NCI-H345 treated with DMSO at 0.1 percent for 48 hours (cell line): Measurements from ENCODE around the gene PNLDC1.
"Not testable (repeated sequence)": the region's sequence is repeated elsewhere in the genome, so short reads cannot be mapped to it uniquely, and the experiment has no call there.

Source experiments
- DNase-seq: peaks from one replicate; lab custom pipeline; 2025; ENCODE audit not compliant: unreplicated experiment; lab: John Stamatoyannopoulos, UW

PNLDC1 gene

DNA sequence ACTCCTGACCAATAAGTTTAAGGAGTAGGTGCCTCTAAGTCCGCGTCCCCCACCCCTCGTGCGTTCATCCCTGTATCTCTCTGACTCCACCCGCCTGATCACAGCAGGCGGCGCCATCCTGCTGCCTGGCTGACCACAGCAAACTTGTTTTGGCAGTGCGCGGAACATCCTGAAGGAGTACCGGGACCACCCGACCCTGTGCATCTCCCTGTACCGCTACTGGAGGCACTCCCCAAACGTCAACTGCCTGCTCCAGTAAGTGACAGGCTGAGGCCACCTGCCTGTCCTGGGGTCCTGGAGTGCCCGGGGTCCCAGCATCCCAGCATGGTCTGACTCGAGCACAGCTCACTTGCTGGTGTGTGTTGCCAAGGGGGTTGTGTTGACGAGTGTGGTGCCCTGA lies 19.0 kb downstream of the PNLDC1 start:
- DNase-seq = no peak

DNA sequence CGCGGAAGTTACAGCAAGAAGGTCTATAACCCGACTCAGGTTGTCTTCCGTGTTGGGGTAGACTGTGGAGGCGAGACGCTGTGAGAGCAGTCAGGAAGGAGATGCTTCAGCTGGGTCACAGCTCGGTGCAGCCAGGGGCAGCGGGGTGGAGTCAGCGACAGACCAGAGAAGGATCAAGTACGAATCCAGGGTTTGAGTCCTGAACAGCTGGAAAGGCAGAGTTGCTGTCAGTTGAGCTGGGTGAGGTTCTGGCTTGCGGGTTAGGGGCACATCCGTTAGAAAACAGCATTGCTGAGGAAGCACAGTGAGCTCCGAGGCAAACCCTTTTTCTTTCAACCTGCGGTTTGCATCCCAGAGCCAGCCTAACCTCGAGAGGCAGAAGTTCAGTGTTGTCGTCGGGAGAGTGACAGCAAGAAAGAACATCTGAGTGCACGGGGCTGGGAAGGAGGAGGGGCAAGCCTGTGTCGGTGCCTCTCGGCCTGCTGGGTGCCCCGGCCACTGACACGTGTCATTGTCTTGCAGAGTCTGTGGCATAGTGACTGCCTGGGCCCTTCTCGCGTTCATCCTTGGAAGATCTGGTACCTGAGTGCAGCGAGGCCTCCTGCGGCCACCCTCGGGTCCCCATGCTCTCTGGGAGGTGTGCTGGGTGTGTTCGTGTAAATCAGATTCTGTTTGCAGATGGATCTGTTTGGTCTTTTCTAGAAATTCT lies 20.0 kb downstream of the PNLDC1 start:
- DNase-seq = no peak

DNA sequence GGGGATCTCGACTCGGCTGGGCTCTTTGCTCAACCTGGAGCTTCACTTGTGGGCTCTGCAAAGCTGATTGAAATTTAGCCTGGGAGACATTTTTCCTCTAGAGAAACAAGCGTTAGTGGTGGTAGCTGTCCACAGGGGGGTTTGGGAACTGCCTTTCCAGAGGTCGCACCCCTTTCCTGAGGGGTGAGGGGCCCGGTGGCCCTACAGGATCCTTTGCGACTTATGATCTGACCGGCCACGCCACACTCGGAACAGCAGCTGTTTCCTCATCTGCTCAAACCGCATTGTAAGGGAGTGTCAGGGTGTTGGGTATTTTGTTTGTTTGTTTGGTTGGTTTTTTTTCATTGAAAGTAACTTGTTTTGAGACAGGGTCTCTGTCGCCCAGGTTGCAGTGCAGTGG lies 21.0 kb downstream of the PNLDC1 start:
- no peak for DNase-seq

DNA sequence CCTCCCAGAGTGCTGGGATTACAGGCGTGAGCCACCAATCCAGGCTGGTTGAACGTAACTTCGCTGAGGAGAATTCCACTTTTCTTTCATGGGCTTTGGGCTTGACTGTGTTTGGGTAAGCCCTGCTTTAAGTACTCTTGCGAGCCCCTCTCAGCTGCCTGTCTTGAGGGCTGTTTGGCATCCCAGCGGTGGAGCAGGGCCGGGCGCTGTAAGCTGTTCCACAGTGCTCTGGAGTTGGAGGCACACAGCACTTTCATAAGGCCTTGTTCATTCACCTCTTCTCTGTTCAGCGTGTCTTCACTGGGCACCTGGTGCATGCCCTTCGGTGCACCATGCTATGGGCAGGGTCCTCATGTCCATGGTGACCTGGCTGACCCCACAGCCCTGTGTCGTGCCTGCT lies 21.6 kb downstream of the PNLDC1 start:
- no peak for DNase-seq

GRCh38 chr6:159823953-159824352 lies 23.9 kb downstream of the PNLDC1 start:
- DNase-seq = no peak

DNA sequence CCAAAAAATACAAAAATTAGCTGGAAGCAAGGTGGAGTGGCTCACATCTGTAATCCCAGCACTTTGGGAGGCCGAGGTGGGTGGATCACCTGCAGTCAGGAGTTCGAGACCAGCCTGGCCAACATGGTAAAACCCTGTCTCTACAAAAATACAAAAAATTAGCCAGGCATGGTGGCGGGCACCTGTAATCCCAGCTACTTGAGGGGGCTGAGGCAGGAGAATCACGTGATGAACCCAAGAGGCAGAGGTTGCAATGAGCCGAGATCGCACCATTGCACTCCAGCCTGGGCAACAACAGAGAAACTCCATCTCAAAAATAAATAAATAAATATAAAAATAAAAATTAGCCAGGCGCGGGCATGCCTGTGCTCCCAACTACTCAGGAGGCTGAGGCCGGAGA lies 24.6 kb downstream of the PNLDC1 start:
- DNase-seq = not testable (repeated sequence)

DNA sequence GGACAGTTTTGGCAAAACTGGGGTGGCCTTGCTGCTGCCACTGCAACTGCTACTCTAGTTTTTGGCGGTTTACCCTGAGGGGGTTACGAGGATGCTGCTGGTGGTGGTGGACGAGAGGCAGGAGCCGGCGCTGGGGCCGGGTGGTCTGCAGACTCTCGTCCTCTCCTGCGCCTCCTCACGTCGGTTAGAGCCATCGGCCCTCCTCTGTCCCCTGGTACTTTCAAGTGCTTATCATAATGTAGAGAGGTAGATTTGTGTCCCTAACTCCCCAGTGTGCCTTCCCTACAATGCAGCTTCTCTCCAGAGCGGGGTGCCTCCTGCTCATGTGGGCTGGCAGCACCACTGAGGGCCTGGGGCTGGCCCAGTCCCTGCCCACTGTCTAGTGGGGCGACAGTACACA lies 25.9 kb downstream of the PNLDC1 start:
- no peak for DNase-seq

GRCh38 chr6:159826968-159827647 lies 27.0 kb downstream of the PNLDC1 start:
- DNase-seq = no peak

- DNase-seq = no peak
Measured at GRCh38 chr6:159828074-159828473, 28.0 kb downstream of the PNLDC1 start.

DNA sequence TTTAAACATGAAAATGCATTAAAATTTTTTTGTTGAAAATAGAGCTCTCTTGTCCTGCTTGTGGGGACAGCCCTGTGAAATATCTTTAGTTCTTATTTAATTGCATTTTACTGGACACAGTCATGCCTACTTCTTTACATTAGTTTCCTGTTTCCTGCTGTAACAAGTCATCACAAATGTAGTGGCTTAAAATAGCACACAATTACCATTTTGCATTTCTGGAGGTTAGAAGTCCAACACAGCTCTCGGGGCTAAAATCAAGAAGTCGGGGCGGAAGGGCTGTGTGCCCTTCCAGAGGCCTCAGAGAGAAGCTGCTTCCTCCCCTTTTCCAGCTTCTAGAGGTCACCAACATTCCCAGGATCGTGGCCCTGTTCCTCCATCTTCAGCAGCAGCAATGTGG lies 29.4 kb downstream of the PNLDC1 start:
- no peak for DNase-seq

DNA sequence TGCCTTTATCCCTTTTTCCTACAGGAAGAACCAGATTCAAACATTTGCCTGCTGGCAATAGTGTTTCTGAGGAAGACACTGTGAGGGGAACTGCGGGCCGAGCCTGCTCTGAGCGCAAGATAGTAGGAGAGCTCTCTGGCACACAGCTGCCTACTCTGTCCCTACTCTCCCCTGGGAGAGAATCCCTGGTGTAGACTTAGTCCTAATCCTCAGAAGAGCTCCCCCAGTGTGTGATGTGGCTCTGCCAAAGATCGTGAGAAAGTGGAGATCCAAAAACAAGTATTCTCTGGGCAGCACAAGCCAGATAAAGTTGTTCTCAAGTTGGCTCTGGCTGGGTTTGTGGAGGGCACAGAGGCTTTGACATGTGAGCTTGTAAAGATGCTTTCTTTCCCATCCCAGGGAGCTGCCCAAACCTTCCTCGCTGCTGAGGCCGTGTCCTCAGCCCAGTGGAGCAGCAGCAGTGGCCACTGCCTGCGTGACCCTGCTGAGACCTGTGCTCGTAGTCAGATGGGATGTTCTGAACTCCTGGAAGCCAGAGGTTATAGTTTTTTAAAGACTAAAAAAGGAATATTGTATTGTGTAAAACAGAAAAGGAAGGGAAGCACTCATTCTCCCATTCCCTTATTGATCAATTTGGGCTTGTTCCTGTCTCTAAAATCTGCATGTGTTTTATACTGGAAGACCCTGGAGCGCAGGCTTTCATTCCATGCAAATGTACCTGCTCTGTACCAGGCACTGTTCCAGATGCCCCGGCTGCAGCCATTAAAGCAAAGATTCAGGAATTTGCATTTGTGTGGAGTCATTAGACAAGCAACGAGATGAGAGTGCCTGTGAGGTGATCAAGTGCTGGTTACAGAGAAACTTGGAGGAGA lies 30.7 kb downstream of the PNLDC1 start:
- no peak for DNase-seq

- no peak for DNase-seq
Measured at GRCh38 chr6:159831373-159831679, 31.2 kb downstream of the PNLDC1 start.

DNA sequence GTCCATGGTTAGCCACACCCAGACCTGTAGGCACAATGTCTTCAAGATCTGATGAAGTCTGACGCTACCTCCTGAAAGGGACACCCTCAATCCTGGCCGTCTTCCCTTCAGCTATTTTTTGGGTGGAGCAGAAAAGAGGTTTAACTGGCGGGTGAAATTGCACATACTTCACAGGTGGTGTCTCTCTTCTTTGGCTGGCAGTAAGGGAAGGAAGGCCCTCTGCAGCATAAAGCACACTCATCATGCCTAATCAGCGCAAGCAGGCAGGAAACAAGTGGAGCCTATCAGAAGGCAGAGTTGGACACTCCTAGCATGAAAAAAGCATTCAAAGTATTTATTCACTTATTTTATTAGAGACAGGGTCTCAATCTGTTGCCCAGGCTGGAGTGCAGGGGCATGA lies 32.9 kb downstream of the PNLDC1 start:
- no peak for DNase-seq

DNA sequence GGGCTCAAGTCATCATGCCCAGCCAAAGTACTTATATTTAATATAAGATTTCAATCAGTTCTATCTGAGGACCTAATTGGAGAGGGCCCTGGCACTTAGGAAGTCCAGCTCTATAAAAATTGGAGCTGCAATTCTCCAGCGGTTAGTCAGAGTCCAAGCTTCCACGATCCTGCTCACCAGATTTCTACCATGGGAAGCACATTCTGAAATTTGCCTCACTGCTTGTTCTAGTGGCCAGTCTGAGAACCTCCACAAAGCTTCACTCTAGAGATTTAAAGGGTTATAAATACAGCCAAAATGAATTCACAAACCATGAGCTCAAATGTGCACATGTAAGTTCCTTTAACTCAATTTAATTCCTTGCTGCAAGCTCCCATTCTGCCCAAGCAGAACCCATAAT lies 33.5 kb downstream of the PNLDC1 start:
- DNase-seq = no peak

GRCh38 chr6:159833997-159834603 lies 34.0 kb downstream of the PNLDC1 start:
- DNase-seq = no peak

DNA sequence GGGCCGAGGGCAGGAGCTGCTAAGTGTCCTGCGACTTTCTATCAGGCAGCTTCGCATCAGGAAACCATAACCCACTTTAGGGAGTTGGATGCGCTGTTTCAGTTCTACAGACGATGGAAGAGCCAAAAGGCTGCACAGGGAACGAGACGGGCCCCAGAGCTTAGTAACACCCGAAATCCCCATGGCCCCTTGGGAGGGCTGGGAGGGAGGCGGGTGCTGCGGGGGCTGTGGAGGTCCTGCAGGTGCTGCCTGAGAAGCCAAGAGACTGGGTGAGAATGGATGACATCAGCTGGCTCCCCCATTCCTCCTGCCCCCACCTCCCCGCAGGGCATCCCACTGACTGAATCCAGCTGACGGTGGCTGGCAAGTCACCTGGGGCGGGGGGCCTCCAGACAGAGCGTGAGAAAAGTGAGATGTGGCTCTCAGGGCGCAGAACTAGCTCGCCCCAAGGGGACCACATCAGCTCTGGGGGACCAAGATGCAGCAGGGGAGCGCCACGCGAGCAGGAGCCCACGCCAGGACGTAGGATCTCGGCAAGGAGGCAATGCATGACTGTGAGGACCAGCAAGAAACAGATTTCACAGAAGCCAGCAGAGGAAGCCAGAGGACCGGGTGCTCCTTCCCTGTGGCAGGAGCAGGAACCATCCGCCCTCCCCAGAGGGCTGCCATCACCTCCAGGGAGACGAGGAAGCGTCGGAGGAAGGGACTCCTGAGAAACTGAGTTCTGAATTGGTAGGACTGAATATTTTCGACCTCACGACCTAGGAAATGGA lies 36.8 kb downstream of the PNLDC1 start:
- no peak for DNase-seq

- DNase-seq = no peak
Measured at GRCh38 chr6:159837511-159837910, 37.4 kb downstream of the PNLDC1 start.

DNA sequence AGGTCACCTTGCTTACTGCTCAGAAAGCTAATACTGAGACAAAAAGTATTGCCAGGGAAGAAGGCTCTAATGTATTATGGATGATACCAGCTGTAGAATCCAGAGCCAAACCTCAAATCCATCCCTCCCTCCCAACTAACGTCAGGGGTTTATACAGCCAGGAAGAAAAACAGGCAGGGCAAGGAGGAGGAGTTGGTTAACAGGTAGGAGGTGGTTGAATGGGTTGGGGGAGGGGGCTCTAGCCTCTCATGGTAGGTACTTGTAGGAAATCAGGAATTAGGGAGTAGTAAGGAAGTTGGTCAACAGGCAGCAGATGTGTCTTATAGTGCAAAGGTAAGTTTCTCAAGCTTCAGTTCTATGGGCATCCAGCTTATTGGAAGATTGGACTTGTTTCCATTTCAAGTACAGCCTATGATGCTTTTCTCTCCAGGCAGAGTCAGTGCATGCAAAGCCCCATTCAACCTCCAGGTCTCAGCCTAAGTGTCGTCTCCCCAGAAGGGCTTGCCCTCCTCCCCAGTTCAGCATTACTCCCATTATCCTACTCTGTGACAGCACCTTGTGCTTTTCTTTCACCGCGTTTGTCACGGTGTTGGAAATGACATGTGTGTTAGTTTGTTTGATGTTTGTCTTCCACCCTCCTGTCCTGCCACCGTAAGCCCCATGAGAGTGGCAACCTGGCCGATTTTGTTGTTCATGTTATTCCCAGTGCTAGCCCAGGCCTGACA lies 38.1 kb downstream of the PNLDC1 start:
- no peak for DNase-seq

- no peak for DNase-seq
Measured at GRCh38 chr6:159842035-159842434, 42.0 kb downstream of the PNLDC1 start.
